DMS114 treated with DMSO at 0.1 percent for 48 hours (cell line): ENCODE data around the gene MN1.

ENCODE experiments used
- DNase-seq: peaks from one replicate; lab custom pipeline; 2025; ENCODE audit not compliant: unreplicated experiment; lab: John Stamatoyannopoulos, UW

The MN1 gene

DNA sequence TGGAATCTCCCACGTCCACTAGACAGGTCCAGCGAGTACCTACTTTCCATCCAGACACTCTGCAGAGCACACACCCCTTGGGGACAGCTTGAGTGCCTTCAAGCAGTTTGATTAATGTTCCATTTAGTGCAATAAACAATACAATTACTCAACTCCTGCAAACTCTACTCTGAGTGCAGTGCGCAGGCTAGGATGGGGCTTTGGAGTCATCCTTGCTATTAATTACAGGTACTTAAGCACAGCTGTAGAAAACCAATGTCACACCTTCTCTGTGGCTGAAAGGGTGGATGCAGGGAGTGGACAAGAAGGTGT, 82.6 kb downstream of the MN1 start:
- DNase-seq = no peak

DNA sequence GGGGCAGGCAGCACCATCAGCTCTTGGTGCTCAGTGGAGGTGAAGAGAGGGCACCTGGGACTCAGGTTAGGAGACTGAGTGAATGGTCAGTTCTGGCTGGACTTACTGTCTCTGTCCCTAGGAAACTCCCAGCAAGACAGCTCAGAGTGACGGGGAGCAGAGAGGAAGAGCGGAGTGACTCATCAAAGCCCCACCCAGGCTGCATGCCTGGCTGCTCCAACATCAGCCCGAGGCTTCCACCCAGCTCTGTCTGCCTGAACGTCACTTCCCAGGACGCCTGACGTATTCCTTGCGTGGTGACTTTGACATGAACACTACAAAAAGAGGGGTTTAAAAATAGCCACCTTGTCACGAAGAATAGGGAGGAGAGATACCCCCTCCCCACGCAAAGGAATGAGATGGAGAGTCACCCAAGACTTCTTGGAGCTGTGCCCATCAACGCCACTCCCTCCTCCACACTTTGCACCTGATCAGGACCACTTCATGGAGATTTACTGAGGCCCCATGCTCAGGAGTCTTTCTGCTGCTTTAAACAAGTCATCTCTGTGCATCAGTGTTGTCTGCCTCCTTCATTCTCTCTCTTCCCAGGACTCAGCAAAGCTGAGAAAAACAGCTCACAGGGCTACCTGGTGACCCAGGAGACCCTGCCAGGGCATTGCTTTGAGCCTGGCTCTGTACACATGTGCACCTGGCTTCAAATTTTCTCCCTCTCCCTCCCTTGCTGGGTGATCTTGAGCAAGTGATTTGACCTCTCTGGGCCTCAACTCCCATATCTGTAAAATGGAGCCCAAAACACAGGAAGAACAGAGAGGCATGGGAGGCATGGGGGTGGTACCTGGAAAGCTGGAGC, 83.1 kb downstream of the MN1 start:
- DNase-seq = no peak

DNA sequence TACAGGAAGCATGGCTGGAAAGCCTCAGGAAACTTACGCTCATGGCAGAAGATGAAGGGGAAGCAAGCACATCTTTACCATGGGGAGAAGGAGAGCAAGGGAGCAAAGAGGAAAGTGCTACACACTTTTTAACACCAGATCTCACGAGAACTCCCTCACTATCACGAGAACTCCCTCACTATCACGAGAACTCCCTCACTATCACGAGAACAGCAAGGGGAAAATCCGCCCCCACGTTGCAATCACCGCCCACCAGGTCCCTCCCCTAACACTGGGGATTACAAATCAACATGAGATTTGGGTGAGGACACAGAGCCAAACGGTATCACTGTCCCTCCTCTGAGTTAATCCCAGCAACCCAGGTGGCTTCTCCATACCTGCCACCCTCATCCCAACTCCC, 84.5 kb downstream of the MN1 start:
- no peak for DNase-seq

DNA sequence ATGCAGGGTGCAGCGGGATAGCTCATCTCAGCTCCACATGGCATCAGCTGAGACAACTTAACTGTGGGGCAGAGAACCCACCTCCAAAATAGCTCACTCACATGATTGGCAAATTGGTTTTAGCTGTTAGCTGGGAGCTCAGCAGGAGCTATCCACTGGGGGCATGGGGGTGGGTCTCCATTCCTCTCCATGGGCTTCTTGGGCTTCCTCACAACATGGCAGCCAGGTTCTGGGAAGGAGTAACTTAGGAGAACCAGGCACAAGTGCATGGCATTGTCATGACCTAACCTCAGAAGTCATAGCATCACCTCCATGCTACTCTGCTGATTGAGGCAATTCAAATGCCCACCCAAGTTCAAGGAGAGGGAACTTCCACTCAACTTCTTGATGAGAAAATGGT, 85.5 kb downstream of the MN1 start:
- no peak for DNase-seq

DNA sequence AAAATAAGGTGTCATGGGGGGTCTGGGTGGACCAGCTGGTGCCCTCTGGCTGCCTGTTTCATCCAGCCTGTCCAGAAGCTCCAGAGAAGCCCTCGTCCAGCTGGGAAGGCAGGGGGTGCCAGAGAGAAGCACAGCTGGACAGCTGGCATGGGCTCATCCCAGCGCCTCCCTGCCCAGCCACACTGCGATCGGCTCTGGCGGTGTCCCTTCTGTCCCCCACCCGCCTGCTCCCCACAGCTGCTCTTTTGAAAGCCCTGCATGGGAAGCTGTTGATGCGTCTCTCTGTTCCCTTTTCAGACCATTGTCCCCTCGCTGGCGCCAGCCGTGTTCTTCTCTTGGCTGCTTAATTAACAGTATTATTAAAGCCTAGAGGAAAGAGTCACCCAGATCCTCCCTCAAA, 86.5 kb downstream of the MN1 start:
- no peak for DNase-seq

DNA sequence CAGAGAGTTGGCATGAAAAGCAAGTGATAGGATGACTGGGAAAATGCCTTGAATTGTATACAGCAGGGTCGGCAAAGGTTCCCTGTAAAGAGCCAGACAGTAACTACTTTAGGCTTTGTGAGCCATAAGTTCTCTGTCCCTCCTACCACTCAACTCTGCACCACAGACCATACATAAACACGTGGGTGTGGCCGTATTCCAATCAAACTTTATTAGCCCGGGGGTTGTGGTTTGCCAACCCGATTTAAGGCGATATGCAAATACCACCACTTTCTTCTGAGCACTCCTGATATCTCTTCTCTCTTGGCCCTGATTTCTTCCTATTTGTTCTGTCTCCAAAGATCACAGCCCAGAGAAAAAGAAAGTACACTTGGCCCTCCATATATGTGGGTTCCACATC, 87.5 kb downstream of the MN1 start:
- no peak for DNase-seq

DNA sequence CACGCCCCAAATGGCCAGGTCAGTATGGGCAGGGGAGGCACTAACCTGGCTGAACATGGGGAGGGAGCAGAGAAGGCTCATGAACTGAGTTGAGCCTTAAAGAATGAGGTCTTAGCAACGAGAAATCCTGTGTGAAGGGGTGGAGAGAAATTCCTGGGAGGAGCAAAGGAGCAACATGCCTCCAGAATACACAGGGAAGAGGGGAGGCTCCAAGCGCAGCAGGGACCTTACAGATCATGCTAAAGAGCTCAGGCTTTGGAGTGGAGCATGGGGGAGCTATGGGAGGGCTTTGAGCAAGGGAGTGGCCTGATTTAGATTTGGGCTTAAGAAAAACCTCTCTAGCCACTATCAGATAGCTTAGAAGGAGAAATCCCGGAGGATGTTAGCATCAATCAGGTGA, 88.1 kb downstream of the MN1 start:
- no peak for DNase-seq

DNA sequence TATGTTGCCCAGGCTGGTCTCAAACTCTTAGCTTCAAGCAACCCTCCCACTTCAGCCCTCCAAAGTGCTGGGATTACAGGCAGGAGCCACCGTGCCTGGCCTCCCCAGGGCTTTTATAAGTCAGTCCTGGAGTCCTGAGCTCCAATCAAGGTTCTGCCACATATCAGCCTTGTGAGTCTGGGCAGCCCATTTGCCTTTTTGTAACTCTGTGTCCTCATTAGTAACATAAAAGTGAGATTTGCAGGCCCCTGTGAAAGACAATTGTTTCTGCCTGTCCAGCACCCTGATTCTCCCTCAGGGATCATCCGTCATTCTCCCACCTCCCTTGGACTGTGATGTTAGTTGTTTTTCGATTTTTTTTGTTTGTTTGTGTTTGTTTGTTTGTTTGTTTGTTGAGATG, 89.8 kb downstream of the MN1 start:
- no peak for DNase-seq

DNA sequence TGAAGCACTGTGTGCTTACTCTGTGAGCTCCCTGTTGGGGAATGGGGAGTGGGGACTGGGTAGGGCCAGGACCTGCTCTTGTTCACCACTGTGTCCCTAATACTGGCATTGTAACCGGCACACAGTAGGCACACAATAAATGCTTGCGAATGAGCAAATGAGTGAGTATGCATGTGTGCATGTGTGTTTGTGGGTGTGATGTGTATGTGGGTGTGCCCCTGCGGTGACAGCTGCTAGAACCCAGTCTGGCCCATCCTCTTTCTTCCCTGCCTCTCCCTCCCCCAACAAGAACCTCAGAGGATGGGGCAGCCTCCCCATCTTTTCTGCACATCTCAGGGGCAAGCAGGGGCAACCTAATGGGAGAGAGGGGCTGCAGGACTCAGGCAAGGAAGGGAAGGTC, 90.5 kb downstream of the MN1 start:
- no peak for DNase-seq

DNA sequence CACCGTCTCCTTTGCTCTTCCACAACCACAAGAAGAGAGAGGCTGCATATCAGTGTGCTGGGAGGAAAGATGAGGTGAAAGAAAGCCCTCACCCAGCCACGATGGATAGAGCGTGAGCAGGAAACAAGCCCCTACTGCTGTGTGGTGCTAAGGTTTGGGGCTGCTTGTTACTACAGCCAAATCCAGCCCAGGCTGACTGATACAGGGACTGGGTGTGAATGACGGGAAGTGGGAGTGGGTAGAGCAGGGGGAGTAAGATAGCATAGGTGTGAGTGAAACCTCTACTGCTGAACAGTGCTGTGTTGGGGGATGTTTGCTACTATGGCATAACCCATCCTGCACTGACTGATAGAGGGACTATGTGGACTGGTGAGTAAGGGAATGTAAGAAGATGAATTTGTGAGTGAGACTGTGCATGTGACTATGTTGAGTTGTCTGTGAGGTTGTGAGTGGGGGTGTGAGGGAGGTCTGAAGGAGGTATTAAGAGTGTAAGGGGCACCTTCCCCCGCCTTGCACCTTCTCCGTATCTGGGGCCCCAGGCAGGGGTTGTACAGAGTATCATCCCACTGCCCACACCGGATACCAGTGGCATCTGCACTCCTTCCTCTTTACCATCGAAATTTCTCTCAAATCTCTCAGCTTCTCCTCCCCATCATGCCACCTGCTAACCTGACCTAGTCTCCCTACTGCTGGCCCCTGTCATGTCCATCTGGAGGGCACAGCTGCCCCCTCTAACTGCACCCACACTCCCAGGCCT, 91.5 kb downstream of the MN1 start:
- no peak for DNase-seq

DNA sequence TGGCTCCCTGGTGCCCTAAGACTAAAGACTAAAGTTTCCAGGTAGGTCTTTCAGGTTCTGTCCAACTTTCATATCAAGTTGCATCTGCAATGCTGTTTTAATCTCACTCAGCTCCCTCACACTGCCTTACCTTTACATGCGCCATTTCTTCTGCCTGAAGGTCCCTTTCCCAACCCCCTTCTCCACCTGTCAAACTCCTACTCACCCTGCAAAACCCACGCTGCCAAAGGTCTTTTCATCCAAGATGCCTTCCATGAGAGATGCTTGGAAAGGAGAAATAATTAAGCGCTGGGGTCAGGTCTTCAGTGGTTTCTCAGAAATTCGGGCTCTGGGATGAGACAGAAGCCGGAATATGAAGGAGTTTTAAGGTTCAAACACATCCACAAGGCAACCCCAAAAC, 95.1 kb downstream of the MN1 start:
- DNase-seq = no peak

DNA sequence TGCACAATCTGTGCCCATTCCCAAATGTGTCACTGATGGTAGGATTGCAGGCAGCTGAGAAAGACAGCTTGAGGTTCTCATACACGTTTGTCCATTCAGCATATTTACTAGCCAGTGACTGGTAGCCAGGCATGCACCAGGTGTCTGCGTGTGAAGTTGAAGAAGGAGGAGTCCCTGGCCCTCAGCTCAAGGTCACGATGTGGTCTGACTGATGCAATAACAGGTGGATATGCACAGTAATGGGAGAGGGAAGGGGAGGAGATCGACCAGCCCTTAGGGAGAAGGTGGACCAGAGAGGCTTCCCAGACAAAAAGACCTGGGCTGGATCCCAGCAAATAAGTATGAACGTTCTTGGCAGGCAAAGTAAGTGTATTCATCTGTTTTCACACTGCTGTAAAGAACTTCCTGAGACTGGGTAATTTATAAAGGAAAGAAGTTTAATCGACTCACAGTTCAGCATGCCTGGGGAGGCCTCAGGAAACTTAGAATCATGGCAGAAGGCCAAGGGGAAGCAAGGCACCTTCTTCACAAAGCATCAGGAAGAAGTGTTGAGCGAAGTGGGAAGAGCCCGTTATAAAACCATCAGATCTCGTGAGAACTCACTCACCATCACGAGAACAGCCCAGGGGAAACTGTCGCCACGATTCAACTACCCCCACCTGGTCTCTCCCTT, 96.0 kb downstream of the MN1 start:
- no peak for DNase-seq

DNA sequence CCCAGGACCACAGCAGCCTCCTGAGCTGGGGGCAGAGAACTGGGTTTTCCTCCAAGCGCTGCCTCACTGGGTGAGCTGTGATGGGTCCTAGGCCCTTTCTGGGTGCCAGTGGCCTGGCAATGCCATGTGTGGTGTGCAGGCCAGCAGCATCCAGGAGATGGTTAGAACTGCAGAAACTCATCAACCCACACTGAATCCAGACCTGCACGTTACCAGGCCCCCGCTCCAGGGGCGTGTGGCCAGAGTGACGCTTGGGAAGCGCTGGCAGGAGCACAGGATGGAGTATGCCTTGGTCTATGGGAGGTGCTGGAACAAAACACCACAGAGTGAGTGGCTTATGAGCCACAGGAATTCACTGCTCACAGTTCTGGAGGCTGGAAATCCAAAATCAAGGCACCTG, 97.0 kb downstream of the MN1 start:
- DNase-seq = no peak

DNA sequence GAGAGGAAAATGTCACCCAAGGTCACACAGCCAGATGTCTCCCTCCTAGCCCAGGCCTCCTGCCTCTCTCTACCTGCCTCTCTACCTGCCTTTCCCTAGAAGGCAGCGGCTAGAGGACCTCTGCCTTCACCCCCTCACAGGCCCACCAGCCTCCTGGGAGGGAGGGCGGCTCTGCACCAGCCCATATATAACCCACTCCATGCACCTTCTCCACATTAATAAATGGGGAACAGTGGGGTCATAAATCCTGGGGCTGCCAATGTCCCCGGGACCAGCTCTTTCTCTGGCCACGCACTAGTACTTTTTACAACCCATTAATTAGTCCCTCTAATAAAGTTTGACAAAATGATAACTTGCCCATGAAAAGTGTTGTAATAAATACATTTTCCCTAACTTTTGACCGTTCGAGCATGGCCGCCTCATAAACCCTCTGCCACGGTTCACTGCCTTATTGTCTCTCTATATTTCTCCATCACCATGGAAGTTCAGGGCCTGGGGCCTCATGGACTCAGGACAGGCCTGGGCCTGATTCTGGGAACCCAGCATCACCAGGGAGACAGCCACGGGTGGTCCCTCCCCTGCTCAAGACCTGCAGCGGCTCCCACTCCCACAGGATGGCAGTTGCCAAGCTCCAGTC, 102.1 kb downstream of the MN1 start:
- DNase-seq = no peak

DNA sequence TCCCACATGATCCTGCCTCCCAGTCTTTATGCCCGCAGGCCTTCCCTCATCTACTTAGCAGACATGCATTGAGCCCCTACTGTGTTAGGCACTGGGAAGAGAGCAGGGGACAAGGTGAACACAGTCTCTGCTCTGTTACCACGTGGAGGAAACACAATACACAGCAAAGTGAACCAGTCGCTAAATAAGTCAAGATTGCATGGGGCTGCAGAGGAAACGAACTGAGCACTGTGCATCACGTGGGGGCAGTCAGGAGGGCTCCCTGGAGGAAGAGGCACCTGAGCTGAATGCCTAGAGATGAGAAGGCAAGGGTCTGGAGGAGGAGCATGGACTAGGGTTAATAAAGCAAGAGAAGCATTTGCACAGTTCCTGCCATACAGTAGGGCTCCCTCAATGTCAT, 102.7 kb downstream of the MN1 start:
- DNase-seq = no peak
